Posterior cingulate gyrus (tissue), 11 donors: Measurements from ENCODE around the gene ZNF709.
"Not testable (repeated sequence)": the region's sequence is repeated elsewhere in the genome, so short reads cannot be mapped to it uniquely, and the experiment has no call there.

Source experiments
- DNase-seq, 10 donors: peaks; one replicate each; pipeline versions ENCODE4 v3.0.0 to v3.0.0-alpha.2; 2020 to 2021; ENCODE audit warnings: mixed read lengths in 3 of 10
- intact Hi-C: fragments of 100-400 bp; cut with DNase I; formaldehyde crosslinking; loops from one replicate; pipeline ENCODE4 v1.15.1; 2023

The ZNF709 gene

GRCh38 chr19:12464139-12464538 is 20.5 kb downstream of the ZNF709 start:
- intact Hi-C loops, DNase-seq: not testable (repeated sequence)

GRCh38 chr19:12453495-12453894 is 31.1 kb downstream of the ZNF709 start:
- DNase-seq, result no peak
- intact Hi-C loops, result no loop called here

- no peak for DNase-seq
- intact Hi-C loops, result no loop called here
Measured at GRCh38 chr19:12450844-12451243, 33.8 kb downstream of the ZNF709 start.

- no peak for DNase-seq
- intact Hi-C loops, result no loop called here
Measured at GRCh38 chr19:12448808-12449207, 35.8 kb downstream of the ZNF709 start.

- intact Hi-C loops, result no loop called here
- peak; percentile 95 to 100 (median 99) for DNase-seq
Measured at GRCh38 chr19:12440541-12441316, 43.9 kb downstream of the ZNF709 start, which contains the start of gene ZNF443. Gene ZNF443 (minus strand): TSS chr19:12441021. CDS start chr19:12440914, 107 bp downstream.

GRCh38 chr19:12439686-12440540 is 44.7 kb downstream of the ZNF709 start:
- intact Hi-C loops, result not testable (repeated sequence)

GRCh38 chr19:12430726-12431299 is 53.8 kb downstream of the ZNF709 start:
- intact Hi-C loops, result not testable (repeated sequence)

More at GRCh38 chr19:12439686-12440540, 44.7 kb downstream of the ZNF709 start:
- peak in 2 of 10 donors; percentile 7 to 81 for DNase-seq

GRCh38 chr19:12425888-12426274 is 58.7 kb downstream of the ZNF709 start:
- intact Hi-C loops, result no loop called here
- DNase-seq, result no peak

More at GRCh38 chr19:12430726-12431299, 53.8 kb downstream of the ZNF709 start:
- not testable (repeated sequence) for DNase-seq

- intact Hi-C loops, result no loop called here
- DNase-seq, result no peak
Measured at GRCh38 chr19:12425236-12425887, 59.3 kb downstream of the ZNF709 start.

- DNase-seq, intact Hi-C loops: not testable (repeated sequence)
Measured at GRCh38 chr19:12417273-12417672, 67.3 kb downstream of the ZNF709 start.

- intact Hi-C loops, result no loop called here
- DNase-seq, result no peak
Measured at GRCh38 chr19:12411893-12412292, 72.7 kb downstream of the ZNF709 start.
